Measurements from ENCODE around the gene CAMSAP1.

GRCh38 chr9:135774794-135775525 is 132.4 kb downstream of the CAMSAP1 start:
- no peak for TF ChIP-seq EZH2phosphoT487 (IDR thresholded peaks at IDR 0.05; ENCODE audit: insufficient read depth, low read depth)
- no peak for TF ChIP-seq EZH2 (IDR thresholded peaks at IDR 0.05; ENCODE audit: insufficient read depth, poor library complexity, severe bottlenecking)

Data from GM23248 (cell line).